GM19099 (cell line): Measurements from ENCODE around the gene KIAA1586.

Experiments
- POLR2A ChIP-seq: IDR thresholded peaks from 3 replicates; pipeline ENCODE4 v1.6.1; 2011; ENCODE audit warnings: low read depth; ENCODE audit not compliant: insufficient read length; ENCODE audit errors: extremely low read depth

The KIAA1586 gene

GRCh38 chr6:57033228-57033627, 13.3 kb upstream of the KIAA1586 start:
- TF ChIP-seq POLR2A = no peak

GRCh38 chr6:57035549-57035948, 10.9 kb upstream of the KIAA1586 start:
- TF ChIP-seq POLR2A = no peak

DNA sequence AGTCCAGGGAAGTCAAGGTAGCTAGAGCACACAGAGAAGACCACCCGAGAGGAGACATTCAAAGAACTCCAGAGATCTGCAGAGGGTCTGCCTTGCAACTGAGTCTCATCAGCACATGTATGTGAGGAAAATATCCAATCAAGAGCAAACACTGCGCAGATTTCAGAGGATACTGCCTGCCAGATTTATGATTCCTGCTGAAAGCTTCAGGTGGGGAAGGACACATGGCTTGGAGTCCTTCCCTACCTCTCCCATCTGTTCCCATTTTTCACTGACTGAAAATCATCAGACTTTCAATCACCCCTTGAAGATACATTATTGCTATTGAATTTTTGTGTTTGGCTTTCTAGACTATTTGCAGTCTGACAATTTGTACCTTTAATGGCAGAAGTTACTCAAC, 7.6 kb upstream of the KIAA1586 start:
- TF ChIP-seq POLR2A = no peak

GRCh38 chr6:57040011-57040410, 6.5 kb upstream of the KIAA1586 start:
- TF ChIP-seq POLR2A = no peak

DNA sequence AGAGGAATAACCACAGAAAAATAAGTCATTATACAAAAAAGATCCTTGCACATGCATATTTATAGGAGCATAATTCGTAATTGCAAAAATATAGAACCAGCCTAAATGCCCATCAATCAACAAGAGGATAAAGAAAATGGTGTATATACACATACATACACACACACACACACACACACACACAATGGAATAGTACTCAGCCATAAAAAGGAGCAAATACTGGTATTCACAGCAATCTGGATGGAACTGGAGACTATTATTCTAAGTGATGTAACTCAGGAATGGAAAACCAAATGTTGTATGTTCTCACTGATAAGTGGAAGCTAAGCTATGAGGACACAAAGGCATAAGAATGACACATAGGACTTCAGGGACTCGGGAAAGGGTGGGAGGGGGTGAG, 1.9 kb upstream of the KIAA1586 start:
- no peak for TF ChIP-seq POLR2A

DNA sequence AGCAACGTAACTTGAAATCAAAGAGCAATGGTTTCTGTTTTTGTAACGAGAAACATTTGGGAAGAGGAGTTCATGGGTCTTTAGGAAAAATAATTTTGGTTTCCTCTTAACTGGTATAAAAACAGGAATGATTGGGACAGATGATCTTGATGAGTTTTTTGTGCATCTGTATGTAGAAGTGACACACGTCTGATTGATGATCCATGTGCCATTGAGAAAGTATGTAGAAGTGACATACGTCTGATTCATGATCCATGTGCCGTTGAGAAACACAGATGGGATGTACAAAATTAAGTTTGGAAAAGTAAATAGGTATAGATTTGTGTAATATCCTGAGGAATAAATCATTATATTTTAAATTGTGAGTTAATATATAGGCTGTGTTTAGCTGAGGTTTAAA, 2.1 kb downstream of the KIAA1586 start:
- TF ChIP-seq POLR2A = no peak

GRCh38 chr6:57063847-57064246, 17.4 kb downstream of the KIAA1586 start:
- no peak for TF ChIP-seq POLR2A

DNA sequence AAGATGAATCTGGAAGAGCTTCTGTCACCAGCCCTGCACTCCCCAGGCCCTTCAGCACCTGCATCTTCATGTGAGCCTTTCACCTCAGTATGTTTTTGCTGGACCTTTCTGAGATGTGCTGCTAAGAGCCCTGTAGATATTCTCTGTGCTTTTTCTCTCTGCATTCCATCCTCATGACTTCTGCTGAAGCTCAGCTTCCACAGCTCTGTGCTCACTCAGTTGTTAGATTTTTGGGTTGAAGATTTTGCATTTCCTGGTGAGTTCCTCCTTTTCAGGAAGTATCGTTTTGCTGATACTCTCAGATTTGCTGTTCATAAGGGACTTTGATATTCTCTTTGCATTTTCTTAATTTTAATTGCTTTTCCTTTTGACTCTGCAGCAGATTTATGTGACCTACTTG, 18.3 kb downstream of the KIAA1586 start:
- no peak for TF ChIP-seq POLR2A

DNA sequence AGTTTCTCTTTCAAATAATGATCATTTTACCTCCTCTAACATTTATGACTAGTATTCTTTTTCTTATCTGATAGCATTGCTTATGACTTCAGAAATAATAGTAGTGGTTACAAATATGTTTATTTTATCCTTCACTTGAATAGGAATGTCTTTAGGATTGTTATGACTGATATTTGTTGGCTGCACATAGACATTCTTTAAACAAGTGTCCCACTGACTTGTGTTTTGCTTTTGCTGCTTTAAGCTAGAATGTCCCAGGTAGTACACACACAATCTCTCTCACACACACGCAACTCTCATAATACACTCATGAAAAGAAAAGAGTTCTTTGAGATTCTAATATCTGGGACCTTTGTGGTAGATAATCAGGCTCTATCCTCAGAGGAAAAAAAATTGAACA, 21.6 kb downstream of the KIAA1586 start:
- no peak for TF ChIP-seq POLR2A

DNA sequence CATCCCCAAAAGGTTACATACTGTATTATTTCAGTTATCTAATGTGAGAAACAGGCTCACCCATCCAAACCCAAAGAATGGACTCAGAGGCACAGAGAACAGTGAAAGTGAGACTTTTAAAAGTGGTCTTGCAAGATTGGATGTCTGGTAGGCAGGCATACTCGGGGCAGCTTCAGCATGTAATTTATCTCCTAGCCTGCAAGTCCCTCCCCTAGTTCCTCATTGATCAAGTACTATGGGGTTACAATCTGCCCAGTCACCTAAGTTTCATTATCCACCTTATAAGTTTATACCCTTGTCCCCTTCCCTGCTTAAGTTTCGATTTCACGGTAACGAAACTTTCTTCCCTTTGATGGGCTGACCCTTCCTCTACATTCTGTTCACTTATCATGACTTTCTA, 22.7 kb downstream of the KIAA1586 start:
- no peak for TF ChIP-seq POLR2A

DNA sequence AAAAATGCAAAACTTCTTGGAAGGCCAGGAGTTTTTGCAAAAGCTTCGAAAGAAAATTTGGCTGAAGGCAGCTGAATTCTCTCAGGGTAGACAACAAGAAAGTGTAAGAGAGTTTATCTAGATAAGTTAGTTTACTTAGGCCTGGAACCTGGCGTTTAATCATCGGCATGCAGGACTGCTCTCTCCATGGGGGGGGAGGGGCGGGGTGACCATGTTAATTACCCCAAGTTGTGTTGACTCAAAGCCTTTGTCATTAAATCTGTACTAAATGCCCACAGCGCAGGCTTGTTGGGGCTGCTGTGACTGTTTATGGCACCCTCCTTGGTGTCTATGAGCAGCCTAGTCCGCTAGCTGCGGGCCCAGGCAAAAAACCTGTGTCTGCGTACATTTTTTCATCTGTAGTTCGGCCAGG, 23.4 kb downstream of the KIAA1586 start:
- TF ChIP-seq POLR2A = no peak

DNA sequence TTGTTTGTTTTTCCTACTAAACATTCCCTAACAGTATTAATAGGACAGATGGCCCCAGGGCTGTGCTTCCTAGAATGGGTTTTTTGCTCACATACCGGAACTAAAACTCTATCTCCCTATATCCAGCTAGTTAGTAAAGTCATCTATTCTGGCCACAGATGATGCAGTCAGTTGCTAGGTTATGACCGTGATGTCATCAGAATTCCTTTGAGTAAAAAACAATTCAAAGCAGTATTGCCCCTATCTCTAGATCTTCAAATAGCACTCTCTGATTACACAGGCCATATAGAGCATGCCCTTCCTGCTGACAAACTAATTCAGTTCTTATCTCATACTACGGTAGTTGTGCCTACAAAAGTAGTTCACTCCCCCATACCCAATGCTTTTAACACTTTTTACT, 25.6 kb downstream of the KIAA1586 start:
- no peak for TF ChIP-seq POLR2A

DNA sequence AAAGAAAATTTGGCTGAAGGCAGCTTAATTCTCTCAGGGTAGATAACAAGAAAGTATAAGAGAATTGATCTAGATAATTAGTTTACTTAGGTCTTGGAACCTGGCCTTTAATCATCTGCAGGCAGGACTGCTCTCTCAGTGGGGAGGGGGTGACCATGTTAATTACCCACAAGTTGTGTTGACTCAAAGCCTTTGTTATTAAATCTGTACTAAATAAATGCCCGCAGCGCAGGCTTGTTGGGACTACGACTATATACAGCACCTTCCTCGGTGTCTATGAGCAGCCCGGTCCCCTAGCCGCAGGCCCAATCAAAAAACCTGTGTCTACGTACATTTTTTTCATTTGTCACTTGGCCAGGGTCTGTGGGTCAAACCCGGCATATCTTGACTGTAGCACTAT, 27.9 kb downstream of the KIAA1586 start:
- TF ChIP-seq POLR2A = no peak

DNA sequence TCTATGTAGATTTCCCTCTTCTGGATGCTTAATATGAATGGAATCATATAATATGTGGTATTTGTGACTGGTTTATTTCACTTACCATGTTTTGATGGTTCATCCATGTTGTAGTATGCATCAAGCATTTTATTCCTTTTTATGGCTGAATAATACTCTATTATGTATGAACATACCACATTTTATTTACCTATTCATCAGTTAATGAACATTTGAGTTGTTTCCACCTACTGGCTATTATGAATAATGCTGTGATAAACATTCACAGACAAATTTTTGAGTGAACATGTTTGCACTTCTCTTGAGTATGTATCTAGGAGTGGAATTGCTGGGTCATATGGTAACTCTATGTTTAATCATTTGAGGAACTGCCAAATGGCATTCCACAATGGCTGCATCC, 28.6 kb downstream of the KIAA1586 start:
- no peak for TF ChIP-seq POLR2A

DNA sequence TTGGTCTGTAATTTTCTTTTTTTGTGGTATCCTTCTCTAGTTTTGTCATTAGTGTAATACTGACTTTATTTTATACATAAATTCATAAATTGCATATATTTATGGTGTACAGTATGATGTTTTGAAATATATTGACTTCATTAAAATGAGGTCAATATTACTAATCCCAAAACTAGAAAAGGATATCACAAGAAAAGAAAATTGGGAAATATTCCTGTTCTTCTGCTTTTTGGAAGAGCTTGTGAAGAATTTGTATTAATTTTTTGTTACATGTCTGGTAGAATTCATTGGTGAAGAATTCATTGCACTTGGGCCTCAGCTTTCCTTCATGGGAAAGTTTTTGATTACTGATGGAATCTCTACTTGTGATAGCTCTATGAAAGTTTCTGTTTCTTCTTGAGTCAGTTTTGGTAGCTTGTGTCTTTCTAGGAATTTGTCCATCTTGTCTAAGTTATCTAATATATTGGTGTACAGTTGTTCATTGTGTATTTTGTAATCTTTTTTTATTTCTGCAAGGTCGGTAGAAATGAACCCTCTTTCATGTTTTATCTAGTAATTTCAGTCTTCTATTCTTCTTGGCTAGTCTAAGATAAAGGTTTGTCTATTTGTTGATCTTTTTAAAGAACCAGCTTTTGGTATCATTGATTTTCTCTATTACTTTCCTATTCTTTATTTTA, 32.2 kb downstream of the KIAA1586 start:
- TF ChIP-seq POLR2A = no peak

- TF ChIP-seq POLR2A = no peak
These were observed 39.0 kb downstream of the KIAA1586 start for GRCh38 chr6:57085471-57085870.

GRCh38 chr6:57086843-57087242, 40.4 kb downstream of the KIAA1586 start:
- TF ChIP-seq POLR2A = no peak
